SK-N-MC (cell line): Measurements from ENCODE around the gene TNIK.

Experiments
- DNase-seq: peaks from one replicate; pipeline ENCODE4 v3.0.0-alpha.2; 2011; ENCODE audit warnings: low read depth, low spot score
- H3K27ac ChIP-seq: fragments of 200-600 bp; sonication (generic); 2 replicates; pipeline ENCODE4 v1.5.1; 2016; ENCODE audit warnings: mixed run types
- H3K36me3 ChIP-seq: fragments of 200-600 bp; sonication (generic); 2 replicates; pipeline ENCODE4 v1.6.1; 2017; ENCODE audit warnings: antibody characterized with exemption, low read length, mixed read lengths; ENCODE audit not compliant: insufficient read depth
- H3K4me3 ChIP-seq: fragments of 200-600 bp; sonication (generic); 2 replicates; pipeline ENCODE4 v1.5.1; 2016
- H3K9ac ChIP-seq: fragments of 200-600 bp; sonication (generic); 2 replicates; pipeline ENCODE4 v1.8.0; 2017; ENCODE audit warnings: mixed run types, mixed read lengths; ENCODE audit not compliant: insufficient read length
- H3K9me3 ChIP-seq: fragments of 200-600 bp; sonication (generic); 2 replicates; pipeline ENCODE4 v1.6.1; 2017; ENCODE audit warnings: low read depth, mild to moderate bottlenecking, antibody characterized with exemption, low read length, moderate library complexity, mixed read lengths
- EZH2 ChIP-seq: fragments of 200-600 bp; sonication (generic); IDR thresholded peaks from one replicate; pipeline ENCODE4 v1.6.1; 2017; ENCODE audit warnings: antibody characterized with exemption
- FOXP2 ChIP-seq: optimal IDR thresholded peaks from 2 replicates; pipeline ENCODE3; 2011; ENCODE audit warnings: mild to moderate bottlenecking, moderate library complexity; ENCODE audit not compliant: insufficient read depth; ENCODE audit errors: extremely low read length, control extremely low read depth
- POLR2AphosphoS5 ChIP-seq: IDR thresholded peaks from 2 replicates; pipeline ENCODE4 v1.6.1; 2012; ENCODE audit warnings: mild to moderate bottlenecking, low read depth, low read length, borderline replicate concordance

The TNIK gene

DNA sequence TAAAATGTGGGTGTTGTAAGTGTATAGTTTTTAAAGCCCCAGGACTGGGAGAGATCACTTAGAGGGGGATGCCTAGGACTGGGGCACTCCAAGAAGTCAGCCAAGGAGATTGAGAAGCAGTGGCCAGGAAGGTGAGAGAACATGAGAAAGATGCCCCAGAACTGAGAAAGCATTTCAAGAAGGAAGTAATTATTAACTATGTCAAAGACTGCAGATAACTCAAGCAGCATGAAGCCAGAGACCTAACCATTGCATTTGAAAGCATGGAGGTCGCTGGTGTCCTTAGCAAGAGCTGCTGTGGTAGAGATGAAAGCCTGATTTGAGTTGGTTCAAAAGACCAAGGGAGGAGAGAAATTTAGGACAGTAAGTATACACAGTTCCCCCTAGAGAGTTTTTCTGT is 403.1 kb downstream of the TNIK start:
- no peak for DNase-seq
- Histone ChIP-seq H3K36me3 (no peaks in the 10 kb centered on the region), H3K9me3 (no peaks in the 10 kb centered on the region), H3K27ac (no peak overlapping the region), H3K9ac (no peak overlapping the region), H3K4me3 (no peak overlapping the region)
- TF ChIP-seq FOXP2 = no peak
- TF ChIP-seq EZH2 = no peak
- no peak for TF ChIP-seq POLR2AphosphoS5

DNA sequence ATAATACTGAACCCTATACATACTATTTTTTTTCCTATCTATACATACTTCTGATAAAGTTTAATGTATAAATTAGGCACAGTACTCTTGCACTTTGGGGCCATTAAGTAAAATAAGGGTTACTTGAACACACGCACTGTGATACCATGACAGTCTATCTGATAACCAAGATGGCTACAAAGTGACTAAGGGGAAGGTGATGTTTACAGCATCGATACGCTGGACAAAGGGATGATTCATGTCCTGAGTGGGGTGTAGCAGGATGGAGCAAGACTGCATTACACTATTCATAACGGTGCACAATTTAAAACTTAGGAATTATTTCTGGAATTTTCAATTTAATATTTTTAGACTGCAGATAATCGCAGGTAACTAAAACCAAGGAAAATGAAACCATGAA is 403.7 kb downstream of the TNIK start:
- no peaks in the 10 kb centered on the region for H3K9me3 ChIP-seq
- no peak overlapping the region for H3K27ac ChIP-seq
- no peak overlapping the region for H3K9ac ChIP-seq
- H3K4me3 ChIP-seq = no peak overlapping the region
- TF ChIP-seq EZH2 (no peak), FOXP2 (no peak), POLR2AphosphoS5 (no peak)
- no peaks in the 10 kb centered on the region for H3K36me3 ChIP-seq
- DNase-seq = no peak

- no peak overlapping the region for H3K9ac ChIP-seq
- DNase-seq = no peak
- H3K27ac ChIP-seq = no peak overlapping the region
Observed at GRCh38 chr3:171055336-171056178, 404.6 kb downstream of the TNIK start.

GRCh38 chr3:171054921-171055320 is 405.3 kb downstream of the TNIK start:
- no peak for DNase-seq
- no peak for TF ChIP-seq EZH2
- no peak for TF ChIP-seq FOXP2
- no peaks in the 10 kb centered on the region for H3K9me3 ChIP-seq
- H3K9ac ChIP-seq = no peak overlapping the region
- H3K4me3 ChIP-seq = no peak overlapping the region
- H3K36me3 ChIP-seq = no peaks in the 10 kb centered on the region
- H3K27ac ChIP-seq = no peak overlapping the region

More at GRCh38 chr3:171055336-171056178, 404.6 kb downstream of the TNIK start:
- no peak overlapping the region for H3K4me3 ChIP-seq
- TF ChIP-seq FOXP2 = no peak
- TF ChIP-seq EZH2 = no peak
- TF ChIP-seq POLR2AphosphoS5 = no peak
- no peaks in the 10 kb centered on the region for H3K9me3 ChIP-seq
- no peaks in the 10 kb centered on the region for H3K36me3 ChIP-seq

DNA sequence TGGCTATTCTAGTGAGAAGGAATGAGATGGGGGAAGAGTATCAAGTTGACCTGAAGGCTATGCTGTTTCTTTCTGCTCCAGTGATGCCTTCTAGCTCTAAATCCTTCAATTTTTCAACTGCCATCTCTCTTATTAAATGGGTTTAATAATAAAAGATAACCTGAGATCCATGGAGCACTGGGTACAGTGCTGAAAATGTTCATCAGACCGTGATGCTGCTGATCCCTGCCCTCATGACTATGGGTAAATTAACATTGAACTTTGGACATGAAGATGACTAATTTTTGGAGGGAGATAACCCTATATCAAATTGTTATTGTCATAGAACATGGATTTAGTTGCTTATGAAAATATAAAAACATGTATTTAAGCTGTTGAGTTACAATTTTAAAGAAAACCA is 406.0 kb downstream of the TNIK start:
- Histone ChIP-seq H3K27ac (no peak overlapping the region), H3K4me3 (no peak overlapping the region), H3K9me3 (no peaks in the 10 kb centered on the region), H3K9ac (no peak overlapping the region), H3K36me3 (no peaks in the 10 kb centered on the region)
- no peak for TF ChIP-seq FOXP2
- TF ChIP-seq POLR2AphosphoS5 = no peak
- no peak for TF ChIP-seq EZH2
- DNase-seq = no peak

- Histone ChIP-seq H3K27ac (no peak overlapping the region), H3K9me3 (no peaks in the 10 kb centered on the region), H3K4me3 (no peak overlapping the region), H3K9ac (no peak overlapping the region), H3K36me3 (no peaks in the 10 kb centered on the region)
- no peak for TF ChIP-seq EZH2
- TF ChIP-seq FOXP2 = no peak
- no peak for TF ChIP-seq POLR2AphosphoS5
- no peak for DNase-seq
Observed at GRCh38 chr3:171049861-171050444, 410.3 kb downstream of the TNIK start.

GRCh38 chr3:171046760-171047159 is 413.4 kb downstream of the TNIK start:
- Histone ChIP-seq H3K36me3 (no peaks in the 10 kb centered on the region), H3K9me3 (no peaks in the 10 kb centered on the region), H3K4me3 (no peak overlapping the region), H3K27ac (no peak overlapping the region), H3K9ac (no peak overlapping the region)
- TF ChIP-seq EZH2 = no peak
- TF ChIP-seq POLR2AphosphoS5 = no peak
- no peak for TF ChIP-seq FOXP2
- no peak for DNase-seq

GRCh38 chr3:171044835-171045793 is 415.1 kb downstream of the TNIK start:
- no peak overlapping the region for H3K9ac ChIP-seq
- H3K27ac ChIP-seq = no peak overlapping the region
- no peaks in the 10 kb centered on the region for H3K36me3 ChIP-seq
- no peak overlapping the region for H3K4me3 ChIP-seq
- no peak for DNase-seq
- H3K9me3 ChIP-seq = no peaks in the 10 kb centered on the region
- TF ChIP-seq FOXP2 (no peak), EZH2 (no peak), POLR2AphosphoS5 (no peak)
